Superior temporal gyrus (tissue), 1 donor: ENCODE data around the gene FAM25G.
A peak's percentile ranks its signal among the peaks of the same experiment; 100 is the strongest.
"Not testable (repeated sequence)": the region's sequence is repeated elsewhere in the genome, so short reads cannot be mapped to it uniquely, and the experiment has no call there.

Experiments used
- DNase-seq: peaks from one replicate; pipeline ENCODE4 v3.0.0-alpha.2; 2016; ENCODE audit errors: extremely low spot score

Gene FAM25G

GRCh38 chr10:47465216-47465917, 26.1 kb downstream of the FAM25G start:
- DNase-seq = not testable (repeated sequence)

- DNase-seq = not testable (repeated sequence)
Observed at GRCh38 chr10:47462577-47463358, 28.7 kb downstream of the FAM25G start.

- peak; percentile 35 for DNase-seq
Observed at GRCh38 chr10:47461261-47461687, 30.2 kb downstream of the FAM25G start.

- DNase-seq = no peak
Observed at GRCh38 chr10:47458466-47459154, 32.9 kb downstream of the FAM25G start.

- no peak for DNase-seq
Observed at GRCh38 chr10:47457826-47458225, 33.7 kb downstream of the FAM25G start.

GRCh38 chr10:47457528-47457820, 34.0 kb downstream of the FAM25G start:
- DNase-seq = no peak

GRCh38 chr10:47456794-47457527, 34.5 kb downstream of the FAM25G start:
- DNase-seq = no peak

- peak; percentile 9 for DNase-seq
Observed at GRCh38 chr10:47456079-47456785, 35.3 kb downstream of the FAM25G start.

GRCh38 chr10:47455350-47456078, 36.0 kb downstream of the FAM25G start:
- not testable (repeated sequence) for DNase-seq

GRCh38 chr10:47454780-47455058, 36.8 kb downstream of the FAM25G start:
- no peak for DNase-seq

- no peak for DNase-seq
Observed at GRCh38 chr10:47454008-47454779, 37.3 kb downstream of the FAM25G start.

- DNase-seq = no peak
Observed at GRCh38 chr10:47453141-47454007, 38.1 kb downstream of the FAM25G start.

GRCh38 chr10:47452495-47453140, 38.9 kb downstream of the FAM25G start:
- no peak for DNase-seq

- no peak for DNase-seq
Observed at GRCh38 chr10:47451998-47452494, 39.5 kb downstream of the FAM25G start.

GRCh38 chr10:47451273-47451997, 40.1 kb downstream of the FAM25G start:
- DNase-seq = no peak

GRCh38 chr10:47450442-47450841, 41.1 kb downstream of the FAM25G start:
- DNase-seq = no peak

- DNase-seq = no peak
Observed at GRCh38 chr10:47449979-47450378, 41.5 kb downstream of the FAM25G start.
